C4-2B (cell line): ENCODE data around the gene ZFAND3.
"Not testable (repeated sequence)": the region's sequence is repeated elsewhere in the genome, so short reads cannot be mapped to it uniquely, and the experiment has no call there.

Experiments used
- H3K27ac ChIP-seq: fragments of 450-650 bp; 2 replicates; pipeline ENCODE4 v1.5.1; 2017
- CTCF ChIP-seq: fragments of 450-650 bp; conservative IDR thresholded peaks from 2 replicates; pipeline ENCODE4 v1.5.1; 2017; ENCODE audit warnings: mild to moderate bottlenecking
- ZFX ChIP-seq: fragments of 450-650 bp; IDR thresholded peaks from 2 replicates; pipeline ENCODE4 v1.6.1; 2017

The ZFAND3 gene

DNA sequence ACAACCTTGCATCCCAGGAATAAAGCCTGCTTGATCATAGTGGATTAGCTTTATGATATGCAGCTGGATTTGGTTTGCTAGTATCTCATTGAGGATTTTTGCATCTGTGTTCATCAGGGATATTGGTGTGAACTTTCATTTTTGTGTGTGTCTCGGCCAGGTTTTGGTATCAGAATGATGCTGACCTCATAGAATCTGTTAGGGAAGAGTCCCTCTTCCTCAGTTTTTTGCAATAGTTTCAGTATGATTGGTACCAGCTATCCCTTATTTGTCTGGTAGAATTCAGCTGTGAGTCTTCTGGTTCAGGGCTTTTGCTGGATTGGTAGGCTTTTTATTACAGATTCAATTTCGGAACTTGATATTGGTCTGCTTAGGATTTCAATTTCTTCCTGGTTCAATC, 132.5 kb downstream of the ZFAND3 start:
- no peak overlapping the region for H3K27ac ChIP-seq
- TF ChIP-seq ZFX, result no peak
- no peak for TF ChIP-seq CTCF

DNA sequence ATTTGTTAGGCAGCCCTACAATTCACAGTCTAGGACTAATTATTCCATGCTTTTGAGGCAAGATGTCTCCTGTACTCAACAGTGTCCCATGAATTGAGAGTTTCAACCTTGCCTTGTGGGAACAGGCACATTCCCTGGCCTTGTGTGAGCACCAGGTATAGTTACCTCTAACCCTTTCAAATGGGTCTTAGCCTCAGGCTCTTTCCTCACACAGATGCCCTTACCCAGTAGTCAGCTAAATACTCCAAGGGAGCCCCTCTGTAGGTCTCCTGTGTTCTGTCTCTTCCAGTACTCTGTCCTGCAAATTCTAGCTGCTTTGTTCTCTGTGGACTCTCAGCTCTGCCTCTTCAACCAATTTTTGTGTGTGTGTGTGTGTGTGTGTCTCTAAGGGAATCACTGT, 135.3 kb downstream of the ZFAND3 start:
- H3K27ac ChIP-seq, result no peak overlapping the region
- TF ChIP-seq CTCF (no peak), ZFX (no peak)

DNA sequence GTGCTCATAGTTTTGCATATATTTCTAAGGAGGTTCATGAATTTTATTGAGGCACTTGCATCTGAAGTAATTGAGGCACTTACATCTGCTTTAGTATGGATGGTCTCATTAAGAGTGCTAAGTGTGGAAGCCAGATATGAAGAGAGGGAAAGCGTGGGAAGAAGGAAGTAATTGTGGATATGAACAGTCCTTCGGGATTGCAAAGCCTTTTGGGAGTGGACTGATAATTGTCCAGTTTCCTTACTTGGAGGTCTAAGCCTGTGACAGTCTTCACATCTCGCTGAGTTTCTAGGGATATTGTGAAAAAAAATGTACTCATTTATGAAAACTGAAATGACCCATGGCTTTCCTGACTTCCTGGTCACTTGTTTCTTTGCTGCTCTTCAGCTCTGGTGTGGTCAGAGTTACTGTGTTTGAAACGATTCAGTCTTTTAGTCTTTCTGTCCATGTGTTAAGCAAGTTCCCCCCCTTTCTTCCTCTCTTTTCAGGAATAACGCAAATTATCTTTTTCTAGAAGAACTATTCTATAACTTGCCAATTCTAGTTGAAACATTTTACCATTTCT, 137.3 kb downstream of the ZFAND3 start:
- H3K27ac ChIP-seq, result no peak overlapping the region
- TF ChIP-seq CTCF (no peak), ZFX (no peak)

DNA sequence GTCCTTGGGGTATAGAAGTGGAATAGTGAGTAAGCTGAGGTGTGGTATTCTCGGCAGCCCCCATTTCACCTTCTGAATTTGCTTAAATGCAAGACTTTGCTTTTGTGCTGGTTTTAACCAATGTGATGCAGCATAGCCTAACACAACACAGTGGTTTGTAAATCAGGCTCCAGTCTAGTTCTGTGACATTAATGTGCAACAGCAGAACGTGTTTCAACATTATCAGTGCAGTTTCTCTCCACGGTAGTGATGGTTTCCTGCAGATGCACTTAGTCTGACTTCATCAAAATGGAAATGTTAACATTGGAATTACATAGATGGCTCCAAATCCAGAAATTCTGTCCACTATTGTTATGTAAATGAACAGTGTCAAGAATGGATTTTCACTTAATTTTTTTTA, 139.5 kb downstream of the ZFAND3 start:
- TF ChIP-seq ZFX (no peak), CTCF (no peak)
- H3K27ac ChIP-seq, result no peak overlapping the region

- no peak for TF ChIP-seq ZFX
- no peak for TF ChIP-seq CTCF
These were observed 140.8 kb downstream of the ZFAND3 start for GRCh38 chr6:37960139-37960935.

DNA sequence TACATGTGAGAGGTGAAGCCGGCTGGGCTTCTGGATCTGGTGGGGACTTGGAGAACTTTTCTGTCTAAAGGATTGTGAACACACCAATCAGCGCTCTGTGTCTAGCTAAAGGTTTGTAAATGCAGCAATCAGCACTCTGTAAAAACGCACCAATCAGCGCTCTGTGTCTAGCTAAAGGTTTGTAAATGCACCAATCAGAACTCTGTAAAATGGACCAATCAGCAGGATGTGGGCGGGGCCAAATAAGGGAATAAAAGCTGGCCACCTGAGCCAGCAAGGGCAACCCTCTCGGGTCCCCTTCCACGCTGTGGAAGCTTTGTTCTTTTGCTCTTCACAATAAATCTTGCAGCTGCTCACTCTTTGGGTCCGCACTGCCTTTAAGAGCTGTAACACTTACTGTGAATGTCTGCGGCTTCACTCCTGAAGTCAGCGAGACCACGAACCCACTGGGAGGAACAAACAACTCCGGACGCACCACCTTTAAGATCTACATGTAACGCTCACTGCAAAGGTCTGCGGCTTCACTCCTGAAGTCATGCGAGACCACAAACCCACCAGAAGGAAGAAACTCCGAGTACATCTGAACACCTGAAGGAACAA, 143.1 kb downstream of the ZFAND3 start:
- H3K27ac ChIP-seq, result not testable (repeated sequence)

More at GRCh38 chr6:37960139-37960935, 140.8 kb downstream of the ZFAND3 start:
- no peak overlapping the region for H3K27ac ChIP-seq

DNA sequence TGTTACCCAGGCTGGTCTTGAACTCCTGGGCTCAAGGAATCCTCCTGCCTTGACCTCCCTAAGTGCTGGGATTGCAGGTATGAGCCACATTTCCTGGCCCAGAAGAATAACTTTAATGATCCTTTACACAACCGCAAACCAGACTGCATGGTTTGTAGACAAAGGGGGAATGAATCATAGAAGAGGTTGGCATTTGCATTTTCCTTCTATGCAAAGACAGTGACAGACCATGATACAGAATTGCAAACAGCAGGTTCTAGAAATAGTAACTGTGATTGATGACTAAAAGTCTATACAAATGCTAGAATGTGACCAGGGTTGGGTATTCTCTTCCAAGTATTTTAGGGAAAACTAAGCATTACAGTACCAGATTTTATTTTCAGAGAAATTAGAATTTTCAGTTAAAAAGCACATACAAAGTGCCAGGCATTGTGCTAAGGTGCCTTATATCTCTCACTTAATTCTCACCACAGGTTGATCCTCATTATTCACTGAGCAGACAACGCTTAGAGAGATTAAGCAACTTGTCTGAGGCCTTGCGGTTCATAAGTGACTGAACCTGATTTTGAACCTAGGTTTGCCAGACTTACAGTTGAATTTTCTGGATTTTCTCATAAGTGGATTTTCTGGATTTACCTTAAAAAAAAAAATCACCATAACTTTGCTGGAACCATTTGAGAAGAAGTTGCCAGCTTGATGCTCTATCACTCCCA, 146.6 kb downstream of the ZFAND3 start:
- H3K27ac ChIP-seq, result peak overlapping the region; percentile 98
- TF ChIP-seq CTCF (no peak), ZFX (no peak)
